ENCODE data around the gene ARHGAP28.

ARHGAP28 gene

GRCh38 chr18:6949800-6950586 is 220.5 kb downstream of the ARHGAP28 start:
- Histone ChIP-seq H3K9ac (ENCODE audit: low read depth, low read length) (no peak overlapping the region), H3K27me3 (ENCODE audit: insufficient read depth, low read length) (no peaks in the 10 kb centered on the region), H3K36me3 (ENCODE audit: insufficient read depth, low read length) (peaks cover 72% of the 10 kb centered on the region), H3K27ac (ENCODE audit: low read depth, low read length) (no peak overlapping the region), H3K9me3 (ENCODE audit: insufficient read depth, low read depth, low read length) (no peaks in the 10 kb centered on the region), H3K4me3 (ENCODE audit: low read length) (no peak overlapping the region), H3K4me1 (ENCODE audit: insufficient read depth, low read length) (no peaks in the 10 kb centered on the region)
- 87% methylated on average over 11 of the region's 11 CpGs for WGBS

DNA sequence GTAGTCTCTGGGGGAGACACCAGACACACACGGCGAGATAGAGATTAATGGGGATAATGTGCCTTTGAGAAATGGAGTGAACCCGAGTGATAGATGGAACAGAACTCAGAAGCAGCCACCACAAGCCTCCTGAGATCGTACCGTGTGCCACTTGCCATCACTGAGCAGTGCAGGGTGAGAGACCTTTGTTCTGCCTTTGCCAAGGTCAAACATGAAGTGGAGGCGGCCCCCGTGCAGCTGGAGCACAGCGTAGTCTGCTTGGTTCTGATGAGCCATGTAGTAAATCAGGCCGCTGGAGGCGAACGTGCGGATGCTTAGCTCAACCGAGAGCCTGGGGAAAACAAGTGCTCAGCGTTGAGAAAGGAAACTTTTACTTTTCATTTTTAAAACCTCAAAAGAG is 221.1 kb downstream of the ARHGAP28 start:
- no peak overlapping the region for H3K27ac ChIP-seq (ENCODE audit: low read depth, low read length)
- no peaks in the 10 kb centered on the region for H3K4me1 ChIP-seq (ENCODE audit: insufficient read depth, low read length)
- no peaks in the 10 kb centered on the region for H3K9me3 ChIP-seq (ENCODE audit: insufficient read depth, low read depth, low read length)
- peaks cover 72% of the 10 kb centered on the region for H3K36me3 ChIP-seq (ENCODE audit: insufficient read depth, low read length)
- H3K4me3 ChIP-seq (ENCODE audit: low read length): no peak overlapping the region
- no peak overlapping the region for H3K9ac ChIP-seq (ENCODE audit: low read depth, low read length)
- H3K27me3 ChIP-seq (ENCODE audit: insufficient read depth, low read length): no peaks in the 10 kb centered on the region
- 95% methylated on average over 14 of the region's 14 CpGs for WGBS

GRCh38 chr18:6951336-6952090 is 222.0 kb downstream of the ARHGAP28 start:
- H3K27ac ChIP-seq (ENCODE audit: low read depth, low read length): no peak overlapping the region
- H3K27me3 ChIP-seq (ENCODE audit: insufficient read depth, low read length): no peaks in the 10 kb centered on the region
- WGBS: 73% methylated on average over 17 of the region's 17 CpGs
- H3K4me1 ChIP-seq (ENCODE audit: insufficient read depth, low read length): no peaks in the 10 kb centered on the region
- H3K9ac ChIP-seq (ENCODE audit: low read depth, low read length): no peak overlapping the region
- no peak overlapping the region for H3K4me3 ChIP-seq (ENCODE audit: low read length)
- H3K9me3 ChIP-seq (ENCODE audit: insufficient read depth, low read depth, low read length): no peaks in the 10 kb centered on the region
- H3K36me3 ChIP-seq (ENCODE audit: insufficient read depth, low read length): peaks cover 74% of the 10 kb centered on the region

- 91% methylated on average over 4 of the region's 4 CpGs for WGBS
- no peak overlapping the region for H3K4me3 ChIP-seq (ENCODE audit: low read length)
- no peak overlapping the region for H3K27ac ChIP-seq (ENCODE audit: low read depth, low read length)
Measured at GRCh38 chr18:6954501-6954900, 225.0 kb downstream of the ARHGAP28 start.

DNA sequence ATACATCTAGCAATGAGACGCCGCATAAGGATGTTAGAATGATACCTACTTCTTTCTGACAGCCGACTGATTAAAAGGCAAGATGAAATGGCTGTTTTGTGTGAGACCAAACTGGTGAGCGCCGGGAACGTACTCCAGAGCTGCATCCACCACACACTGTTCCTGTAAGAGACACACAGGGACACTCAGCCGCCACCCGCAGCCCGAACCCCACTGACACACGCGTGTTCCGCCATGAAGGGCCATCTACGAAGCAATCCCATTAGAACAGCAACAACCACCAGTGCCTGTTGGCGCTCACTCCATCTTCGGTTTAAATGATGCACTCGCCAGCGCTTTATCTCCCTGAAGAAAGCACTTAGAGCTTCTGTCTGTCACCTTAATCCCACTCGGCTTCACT is 225.8 kb downstream of the ARHGAP28 start:
- no peak overlapping the region for H3K9ac ChIP-seq (ENCODE audit: low read depth, low read length)
- no peak overlapping the region for H3K27ac ChIP-seq (ENCODE audit: low read depth, low read length)
- no peak overlapping the region for H3K4me3 ChIP-seq (ENCODE audit: low read length)
- H3K27me3 ChIP-seq (ENCODE audit: insufficient read depth, low read length): no peaks in the 10 kb centered on the region
- peaks cover 3% of the 10 kb centered on the region; the same call in 1 of the 2 replicates for H3K9me3 ChIP-seq (ENCODE audit: insufficient read depth, low read depth, low read length)
- WGBS: 94% methylated on average over 18 of the region's 18 CpGs
- H3K4me1 ChIP-seq (ENCODE audit: insufficient read depth, low read length): no peaks in the 10 kb centered on the region
- H3K36me3 ChIP-seq (ENCODE audit: insufficient read depth, low read length): peaks cover 76% of the 10 kb centered on the region

More at GRCh38 chr18:6954501-6954900, 225.0 kb downstream of the ARHGAP28 start:
- no peaks in the 10 kb centered on the region for H3K27me3 ChIP-seq (ENCODE audit: insufficient read depth, low read length)
- no peaks in the 10 kb centered on the region for H3K9me3 ChIP-seq (ENCODE audit: insufficient read depth, low read depth, low read length)
- no peaks in the 10 kb centered on the region for H3K4me1 ChIP-seq (ENCODE audit: insufficient read depth, low read length)
- peaks cover 74% of the 10 kb centered on the region for H3K36me3 ChIP-seq (ENCODE audit: insufficient read depth, low read length)
- no peak overlapping the region for H3K9ac ChIP-seq (ENCODE audit: low read depth, low read length)

GRCh38 chr18:6956495-6956894 is 227.0 kb downstream of the ARHGAP28 start:
- Histone ChIP-seq H3K36me3 (ENCODE audit: insufficient read depth, low read length) (peaks cover 84% of the 10 kb centered on the region), H3K4me3 (ENCODE audit: low read length) (no peak overlapping the region), H3K9ac (ENCODE audit: low read depth, low read length) (no peak overlapping the region), H3K9me3 (ENCODE audit: insufficient read depth, low read depth, low read length) (peaks cover 7% of the 10 kb centered on the region; the same call in 1 of the 2 replicates), H3K27me3 (ENCODE audit: insufficient read depth, low read length) (no peaks in the 10 kb centered on the region), H3K27ac (ENCODE audit: low read depth, low read length) (no peak overlapping the region), H3K4me1 (ENCODE audit: insufficient read depth, low read length) (no peaks in the 10 kb centered on the region)
- WGBS: 95% methylated on average over 5 of the region's 5 CpGs

DNA sequence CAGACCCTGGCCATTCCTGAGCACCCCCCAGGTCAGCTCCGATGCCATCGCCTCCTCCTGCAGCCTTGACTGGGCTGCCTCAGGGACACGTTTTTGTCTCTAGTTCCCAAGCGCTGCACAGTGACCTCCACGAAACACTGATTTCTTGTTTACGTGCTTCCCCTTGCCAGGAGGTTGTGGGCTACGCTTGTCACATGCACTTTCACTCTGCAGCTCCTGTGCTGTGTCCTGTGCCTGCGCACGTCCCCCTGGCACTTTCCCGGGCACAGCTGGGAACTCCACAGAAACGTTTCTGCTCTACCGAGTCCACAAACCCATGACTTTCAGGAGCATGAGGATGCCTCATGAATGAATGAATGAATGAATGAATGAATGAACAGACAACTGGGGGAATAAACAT is 227.5 kb downstream of the ARHGAP28 start:
- WGBS: 96% methylated on average over 12 of the region's 12 CpGs
- H3K4me3 ChIP-seq (ENCODE audit: low read length): no peak overlapping the region

DNA sequence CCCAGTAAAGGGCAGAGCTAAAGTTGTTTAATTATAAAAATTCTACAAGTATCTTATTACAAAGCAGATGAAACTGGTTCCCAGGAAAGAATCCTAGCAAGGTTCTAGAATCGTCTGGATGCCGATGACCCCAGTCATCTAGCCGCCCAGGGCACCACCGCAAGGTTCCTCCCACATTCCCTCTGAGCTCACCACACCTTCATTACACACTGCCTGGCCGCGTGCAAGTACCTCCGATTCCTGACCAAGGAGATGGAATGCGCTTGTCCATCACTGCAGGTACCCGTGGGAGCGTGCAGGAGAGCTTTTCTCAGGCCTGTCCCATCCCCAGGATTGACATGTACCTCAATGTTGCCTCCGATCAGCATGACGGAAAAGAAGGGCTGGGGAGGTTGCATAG is 229.6 kb downstream of the ARHGAP28 start:
- Histone ChIP-seq H3K36me3 (ENCODE audit: insufficient read depth, low read length) (peaks cover 97% of the 10 kb centered on the region), H3K9ac (ENCODE audit: low read depth, low read length) (no peak overlapping the region), H3K27me3 (ENCODE audit: insufficient read depth, low read length) (no peaks in the 10 kb centered on the region), H3K27ac (ENCODE audit: low read depth, low read length) (no peak overlapping the region), H3K4me1 (ENCODE audit: insufficient read depth, low read length) (no peaks in the 10 kb centered on the region), H3K9me3 (ENCODE audit: insufficient read depth, low read depth, low read length) (peaks cover 7% of the 10 kb centered on the region; the same call in 1 of the 2 replicates), H3K4me3 (ENCODE audit: low read length) (no peak overlapping the region)
- WGBS: 96% methylated on average over 12 of the region's 12 CpGs

More for the DNA sequence above, 227.5 kb downstream of the ARHGAP28 start:
- Histone ChIP-seq H3K27ac (ENCODE audit: low read depth, low read length) (no peak overlapping the region), H3K9ac (ENCODE audit: low read depth, low read length) (no peak overlapping the region), H3K36me3 (ENCODE audit: insufficient read depth, low read length) (peaks cover 89% of the 10 kb centered on the region), H3K9me3 (ENCODE audit: insufficient read depth, low read depth, low read length) (peaks cover 7% of the 10 kb centered on the region; the same call in 1 of the 2 replicates), H3K4me1 (ENCODE audit: insufficient read depth, low read length) (no peaks in the 10 kb centered on the region), H3K27me3 (ENCODE audit: insufficient read depth, low read length) (no peaks in the 10 kb centered on the region)

GRCh38 chr18:6960124-6960523 is 230.6 kb downstream of the ARHGAP28 start:
- peaks cover 7% of the 10 kb centered on the region; the same call in 1 of the 2 replicates for H3K9me3 ChIP-seq (ENCODE audit: insufficient read depth, low read depth, low read length)
- H3K4me1 ChIP-seq (ENCODE audit: insufficient read depth, low read length): no peaks in the 10 kb centered on the region
- H3K27me3 ChIP-seq (ENCODE audit: insufficient read depth, low read length): no peaks in the 10 kb centered on the region
- WGBS: 100% methylated on average over 1 of the region's 1 CpG
- H3K9ac ChIP-seq (ENCODE audit: low read depth, low read length): no peak overlapping the region
- no peak overlapping the region for H3K4me3 ChIP-seq (ENCODE audit: low read length)
- H3K36me3 ChIP-seq (ENCODE audit: insufficient read depth, low read length): peaks cover 98% of the 10 kb centered on the region
- H3K27ac ChIP-seq (ENCODE audit: low read depth, low read length): no peak overlapping the region

GRCh38 chr18:6960656-6961055 is 231.1 kb downstream of the ARHGAP28 start:
- no peaks in the 10 kb centered on the region for H3K27me3 ChIP-seq (ENCODE audit: insufficient read depth, low read length)
- H3K9ac ChIP-seq (ENCODE audit: low read depth, low read length): no peak overlapping the region
- H3K36me3 ChIP-seq (ENCODE audit: insufficient read depth, low read length): peaks cover 98% of the 10 kb centered on the region

DNA sequence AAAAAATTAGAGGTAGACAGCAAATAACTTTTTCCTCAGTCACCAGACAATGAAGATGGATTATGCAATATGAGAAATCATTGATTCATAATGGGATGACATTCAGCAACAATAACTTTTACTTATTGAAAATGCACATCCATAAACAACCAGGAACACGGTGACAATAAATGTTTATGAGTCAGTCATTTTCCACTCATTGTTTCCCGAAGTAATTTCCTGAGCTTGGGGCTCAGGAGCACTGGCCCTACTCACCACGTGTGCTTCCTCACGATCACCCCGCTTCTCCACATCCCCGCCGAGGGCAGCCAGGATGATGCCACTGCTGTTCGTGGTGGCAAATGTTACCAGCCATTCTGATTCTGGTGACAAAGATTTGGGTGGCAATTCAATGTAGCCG is 231.8 kb downstream of the ARHGAP28 start:
- Histone ChIP-seq H3K9me3 (ENCODE audit: insufficient read depth, low read depth, low read length) (peaks cover 7% of the 10 kb centered on the region; the same call in 1 of the 2 replicates), H3K4me1 (ENCODE audit: insufficient read depth, low read length) (no peaks in the 10 kb centered on the region), H3K27ac (ENCODE audit: low read depth, low read length) (no peak overlapping the region), H3K36me3 (ENCODE audit: insufficient read depth, low read length) (peaks cover 98% of the 10 kb centered on the region), H3K9ac (ENCODE audit: low read depth, low read length) (no peak overlapping the region), H3K4me3 (ENCODE audit: low read length) (no peak overlapping the region), H3K27me3 (ENCODE audit: insufficient read depth, low read length) (no peaks in the 10 kb centered on the region)
- 96% methylated on average over 9 of the region's 9 CpGs for WGBS

More at GRCh38 chr18:6960656-6961055, 231.1 kb downstream of the ARHGAP28 start:
- Histone ChIP-seq H3K27ac (ENCODE audit: low read depth, low read length) (no peak overlapping the region), H3K4me3 (ENCODE audit: low read length) (no peak overlapping the region), H3K4me1 (ENCODE audit: insufficient read depth, low read length) (no peaks in the 10 kb centered on the region), H3K9me3 (ENCODE audit: insufficient read depth, low read depth, low read length) (peaks cover 7% of the 10 kb centered on the region; the same call in 1 of the 2 replicates)
- WGBS: 95% methylated on average over 2 of the region's 2 CpGs

Measured in HUES64 (cell line).